ENCODE results near the gene GRIA2. TPM values are rescaled to one million over a fixed set of nuclear protein-coding genes. Genes with fewer than 3 reads are reported as not detected.

Gene GRIA2
- total and polyA plus RNA-seq, 2 experiments from 2014 or later: not detected

DNA sequence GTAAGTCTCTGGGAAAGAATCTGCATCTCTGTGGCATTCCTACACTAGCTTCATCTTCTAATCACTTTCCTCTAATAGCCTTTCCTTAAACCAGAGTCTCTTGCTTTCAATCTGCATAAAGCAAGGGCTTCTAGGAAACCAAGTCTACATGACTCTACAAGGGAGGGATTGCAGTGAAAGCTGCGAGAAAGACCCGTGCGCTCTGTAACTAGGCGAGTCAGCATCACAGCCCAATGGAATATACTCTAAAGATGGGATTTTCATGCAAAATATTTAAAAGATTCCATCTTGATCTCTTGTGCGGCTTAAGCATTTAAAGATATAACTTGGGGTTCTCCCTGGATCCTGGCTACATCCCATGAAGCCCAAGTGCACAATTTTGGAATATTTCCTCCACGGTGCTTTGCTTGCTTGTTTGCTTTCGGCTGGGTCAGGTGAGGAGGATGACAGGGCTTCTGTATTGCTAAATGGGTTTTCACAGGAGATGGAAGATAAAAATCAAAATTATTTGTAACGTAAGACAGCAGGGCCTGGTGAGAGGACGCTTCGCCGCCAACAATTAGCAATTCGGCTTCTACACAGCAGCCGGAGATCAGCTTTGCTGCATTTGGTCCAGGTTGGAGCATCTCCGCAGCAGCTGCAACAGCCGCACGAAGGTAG is 687 bp upstream of the GRIA2 start:
- H3F3A ChIP-seq (ENCODE audit: insufficient read depth): no peaks in the 10 kb centered on the region
- no peaks in the 10 kb centered on the region for H3K4me1 ChIP-seq (ENCODE audit: insufficient read depth)
- H3K9me2 ChIP-seq (ENCODE audit: insufficient read depth): no peaks in the 10 kb centered on the region
- DNase-seq: no peak
- H3K9me3 ChIP-seq (ENCODE audit: low read depth): no peaks in the 10 kb centered on the region
- TF ChIP-seq EZH2phosphoT487 (IDR thresholded peaks at IDR 0.05; ENCODE audit: insufficient read depth, low read depth) (no peak), EZH2 (IDR thresholded peaks at IDR 0.05; ENCODE audit: insufficient read depth, poor library complexity, severe bottlenecking) (no peak)
- 19% methylated on average over 16 of the region's 16 CpGs for WGBS, 2 experiments (ENCODE audit: low coverage in 1 of 2, low lambda C conversion rate in 2 of 2, missing lambda C conversion rate in 2 of 2)
- H3K4me3 ChIP-seq: peak overlapping the region; percentile 66
- H3K9ac ChIP-seq: no peak overlapping the region
- H3K27me3 ChIP-seq (replicated peaks; ENCODE audit: insufficient read depth): peaks cover 59% of the 10 kb centered on the region
- H3K4me2 ChIP-seq (ENCODE audit: unreplicated experiment): peak overlapping the region; percentile 56
- H3K36me3 ChIP-seq (ENCODE audit: low read depth): no peaks in the 10 kb centered on the region
- H3K27ac ChIP-seq: no peak overlapping the region
- no peak overlapping the region for H2AFZ ChIP-seq
- H4K20me1 ChIP-seq (ENCODE audit: insufficient read depth): no peaks in the 10 kb centered on the region
- in situ Hi-C loops (cut with MboI): loop anchor here (25.0 kb wide), 1 partner anchor 942 kb away; the partner anchor contains the start of gene GASK1B
- no peaks in the 10 kb centered on the region for H3K79me2 ChIP-seq (ENCODE audit: insufficient read depth)

DNA sequence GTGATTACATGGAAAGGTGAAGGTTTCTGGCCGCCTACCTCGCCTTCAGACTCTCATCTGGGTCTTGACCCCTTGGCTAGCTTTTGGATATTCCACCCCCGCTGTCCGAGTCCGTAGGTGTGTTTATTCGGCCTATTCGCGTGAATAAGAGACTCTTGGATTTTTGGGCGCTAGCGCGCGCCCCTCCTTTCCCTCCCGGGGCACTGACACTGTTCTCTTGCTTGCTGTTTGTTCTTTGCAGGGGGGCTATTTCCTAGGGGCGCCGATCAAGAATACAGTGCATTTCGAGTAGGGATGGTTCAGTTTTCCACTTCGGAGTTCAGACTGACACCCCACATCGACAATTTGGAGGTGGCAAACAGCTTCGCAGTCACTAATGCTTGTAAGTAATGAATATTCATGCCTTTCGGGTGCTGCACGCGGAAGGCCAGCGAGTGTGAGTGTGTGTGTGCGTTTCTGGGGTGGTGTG is 932 bp downstream of the GRIA2 start:
- Histone ChIP-seq H3K9me3 (ENCODE audit: low read depth) (no peaks in the 10 kb centered on the region), H3K4me2 (ENCODE audit: unreplicated experiment) (no peak overlapping the region), H3K27me3 (replicated peaks; ENCODE audit: insufficient read depth) (peaks cover 67% of the 10 kb centered on the region), H4K20me1 (ENCODE audit: insufficient read depth) (no peaks in the 10 kb centered on the region), H3K79me2 (ENCODE audit: insufficient read depth) (no peaks in the 10 kb centered on the region), H3K9me2 (ENCODE audit: insufficient read depth) (no peaks in the 10 kb centered on the region), H3K36me3 (ENCODE audit: low read depth) (no peaks in the 10 kb centered on the region), H3K9ac (no peak overlapping the region), H3K4me3 (no peak overlapping the region), H3K27ac (no peak overlapping the region), H3K4me1 (ENCODE audit: insufficient read depth) (no peaks in the 10 kb centered on the region), H2AFZ (no peak overlapping the region), H3F3A (ENCODE audit: insufficient read depth) (no peaks in the 10 kb centered on the region)
- no peak for TF ChIP-seq EZH2phosphoT487 (IDR thresholded peaks at IDR 0.05; ENCODE audit: insufficient read depth, low read depth)
- TF ChIP-seq EZH2 (IDR thresholded peaks at IDR 0.05; ENCODE audit: insufficient read depth, poor library complexity, severe bottlenecking): no peak
- in situ Hi-C loops (cut with MboI): loop anchor here (25.0 kb wide), 1 partner anchor 941 kb away; the partner anchor contains the start of gene GASK1B
- WGBS, 2 experiments (ENCODE audit: low coverage in 1 of 2, low lambda C conversion rate in 2 of 2, missing lambda C conversion rate in 2 of 2): 10 to 11% methylated on average over 24 of the region's 24 CpGs
- no peak for DNase-seq

DNA sequence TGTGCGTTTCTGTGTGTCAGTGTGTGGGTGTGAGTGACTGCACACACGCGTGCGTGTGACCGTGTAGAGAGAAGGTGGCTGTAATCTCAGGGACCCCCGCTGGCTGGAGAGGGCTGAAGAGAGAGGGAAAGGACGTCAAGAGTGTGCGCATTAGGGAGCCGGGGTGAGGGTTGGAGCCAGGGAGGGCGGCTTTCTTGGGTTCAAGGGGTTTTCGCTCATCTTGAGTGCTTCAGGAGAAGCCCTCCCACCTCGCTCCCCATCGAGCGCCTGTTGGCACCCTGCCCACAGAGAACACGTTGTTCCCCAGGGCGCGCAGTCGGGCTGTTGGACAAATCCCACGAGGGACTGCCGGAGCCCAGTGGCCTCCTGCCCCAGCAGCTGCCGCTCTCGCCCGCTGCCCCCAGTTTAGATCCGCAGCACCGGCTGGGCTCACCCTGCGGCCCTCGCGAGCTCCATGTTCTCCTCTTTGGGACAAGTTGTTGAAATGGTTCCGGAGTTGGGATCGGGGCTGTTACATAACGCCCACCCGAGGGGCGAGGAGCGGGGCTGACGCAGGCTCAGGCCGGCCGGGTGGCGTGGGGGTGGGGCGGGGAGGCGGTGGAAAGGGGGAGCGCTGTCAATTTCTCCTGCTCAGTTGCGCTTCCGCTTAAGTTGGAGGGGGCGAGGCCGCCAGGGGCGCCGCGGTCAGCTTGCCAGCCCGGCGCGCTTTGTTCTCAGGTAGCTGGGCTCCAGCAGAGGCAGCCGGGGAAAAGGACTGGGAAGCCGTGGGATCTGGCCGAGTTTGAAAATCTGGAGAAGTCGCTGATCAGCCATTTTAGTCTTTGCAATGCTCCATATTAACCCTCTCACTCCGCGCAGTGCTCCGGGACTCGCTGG is 1.6 kb downstream of the GRIA2 start:
- H3K4me1 ChIP-seq (ENCODE audit: insufficient read depth): no peaks in the 10 kb centered on the region
- H3K4me3 ChIP-seq: peak overlapping the region; percentile 67
- TF ChIP-seq EZH2 (IDR thresholded peaks at IDR 0.05; ENCODE audit: insufficient read depth, poor library complexity, severe bottlenecking) (no peak), EZH2phosphoT487 (IDR thresholded peaks at IDR 0.05; ENCODE audit: insufficient read depth, low read depth) (no peak)
- H3K27ac ChIP-seq: no peak overlapping the region
- H3K36me3 ChIP-seq (ENCODE audit: low read depth): no peaks in the 10 kb centered on the region
- no peaks in the 10 kb centered on the region for H3K9me2 ChIP-seq (ENCODE audit: insufficient read depth)
- in situ Hi-C loops (cut with MboI): loop anchor here (25.0 kb wide), 1 partner anchor 940 kb away; the partner anchor contains the start of gene GASK1B
- H3K9me3 ChIP-seq (ENCODE audit: low read depth): no peaks in the 10 kb centered on the region
- WGBS, 2 experiments (ENCODE audit: low coverage in 1 of 2, low lambda C conversion rate in 2 of 2, missing lambda C conversion rate in 2 of 2): 3 to 6% methylated on average over 45 to 59 of the region's 59 CpGs
- no peaks in the 10 kb centered on the region for H3K79me2 ChIP-seq (ENCODE audit: insufficient read depth)
- peaks cover 69% of the 10 kb centered on the region for H3K27me3 ChIP-seq (replicated peaks; ENCODE audit: insufficient read depth)
- no peaks in the 10 kb centered on the region for H3F3A ChIP-seq (ENCODE audit: insufficient read depth)
- peak; percentile 12 for DNase-seq
- H3K4me2 ChIP-seq (ENCODE audit: unreplicated experiment): peak overlapping the region; percentile 69
- H4K20me1 ChIP-seq (ENCODE audit: insufficient read depth): no peaks in the 10 kb centered on the region
- H3K9ac ChIP-seq: no peak overlapping the region
- peak overlapping the region; percentile 78 for H2AFZ ChIP-seq

DNA sequence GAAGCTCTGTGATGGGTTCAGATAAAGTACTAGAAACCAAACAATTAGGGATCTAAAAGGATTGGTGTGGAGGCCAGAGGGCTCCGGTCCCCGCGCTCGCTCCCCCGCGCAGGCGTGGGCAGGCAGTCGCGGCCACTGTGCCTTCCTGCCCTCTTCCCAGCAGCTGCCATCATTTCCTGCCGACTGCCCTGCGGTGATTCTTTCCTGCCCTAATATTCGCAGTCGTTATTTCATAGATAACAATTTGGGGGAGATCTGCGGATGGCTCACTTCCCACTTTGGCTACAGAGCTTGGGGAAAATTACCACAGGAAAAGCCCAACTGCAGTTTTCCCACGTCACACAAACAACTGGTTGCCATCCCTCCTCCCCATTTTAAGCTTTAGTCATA is 2.2 kb downstream of the GRIA2 start:
- no peaks in the 10 kb centered on the region for H3K79me2 ChIP-seq (ENCODE audit: insufficient read depth)
- no peaks in the 10 kb centered on the region for H3K4me1 ChIP-seq (ENCODE audit: insufficient read depth)
- WGBS, 2 experiments (ENCODE audit: low coverage in 1 of 2, low lambda C conversion rate in 2 of 2, missing lambda C conversion rate in 2 of 2): 6 to 9% methylated on average over 15 of the region's 15 CpGs
- no peaks in the 10 kb centered on the region for H3F3A ChIP-seq (ENCODE audit: insufficient read depth)
- peak overlapping the region; percentile 69 for H3K4me2 ChIP-seq (ENCODE audit: unreplicated experiment)
- no peak for DNase-seq
- H3K27me3 ChIP-seq (replicated peaks; ENCODE audit: insufficient read depth): peaks cover 69% of the 10 kb centered on the region
- in situ Hi-C loops (cut with MboI): loop anchor here (25.0 kb wide), 1 partner anchor 940 kb away; the partner anchor contains the start of gene GASK1B
- TF ChIP-seq EZH2 (IDR thresholded peaks at IDR 0.05; ENCODE audit: insufficient read depth, poor library complexity, severe bottlenecking): no peak
- TF ChIP-seq EZH2phosphoT487 (IDR thresholded peaks at IDR 0.05; ENCODE audit: insufficient read depth, low read depth): no peak
- no peaks in the 10 kb centered on the region for H3K9me3 ChIP-seq (ENCODE audit: low read depth)
- no peaks in the 10 kb centered on the region for H3K36me3 ChIP-seq (ENCODE audit: low read depth)
- no peaks in the 10 kb centered on the region for H4K20me1 ChIP-seq (ENCODE audit: insufficient read depth)
- H3K9ac ChIP-seq: no peak overlapping the region
- H3K9me2 ChIP-seq (ENCODE audit: insufficient read depth): no peaks in the 10 kb centered on the region
- H3K4me3 ChIP-seq: peak overlapping the region; percentile 67
- H2AFZ ChIP-seq: peak overlapping the region; percentile 78
- no peak overlapping the region for H3K27ac ChIP-seq
